ENCODE measurements around the gene TRIP10.
A peak's percentile ranks its signal among the peaks of the same experiment; 100 is the strongest.

TRIP10 gene

DNA sequence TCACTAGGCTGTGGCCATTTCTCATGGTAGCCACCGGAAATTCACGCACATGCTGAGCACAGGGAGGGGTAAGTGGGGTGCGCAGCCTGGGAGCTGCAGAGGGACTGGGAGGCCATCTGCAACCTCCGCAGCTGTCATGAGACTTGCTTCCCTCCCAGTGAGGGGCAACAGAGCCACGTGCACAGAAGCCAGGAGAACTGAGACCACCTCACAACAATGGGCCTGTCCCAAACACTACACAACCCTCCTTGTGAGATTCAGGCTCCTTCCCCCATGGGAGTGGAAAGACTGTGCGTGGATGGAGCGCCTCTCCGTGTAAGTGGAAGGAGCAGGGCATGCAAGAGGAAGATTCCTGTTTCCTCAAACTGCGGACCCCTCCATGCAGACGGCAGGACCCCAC lies 27.9 kb upstream of the TRIP10 start:
- no peak for DNase-seq (ENCODE audit: low spot score)

GRCh38 chr19:6712231-6712630 lies 27.2 kb upstream of the TRIP10 start:
- DNase-seq (ENCODE audit: low spot score) = no peak

DNA sequence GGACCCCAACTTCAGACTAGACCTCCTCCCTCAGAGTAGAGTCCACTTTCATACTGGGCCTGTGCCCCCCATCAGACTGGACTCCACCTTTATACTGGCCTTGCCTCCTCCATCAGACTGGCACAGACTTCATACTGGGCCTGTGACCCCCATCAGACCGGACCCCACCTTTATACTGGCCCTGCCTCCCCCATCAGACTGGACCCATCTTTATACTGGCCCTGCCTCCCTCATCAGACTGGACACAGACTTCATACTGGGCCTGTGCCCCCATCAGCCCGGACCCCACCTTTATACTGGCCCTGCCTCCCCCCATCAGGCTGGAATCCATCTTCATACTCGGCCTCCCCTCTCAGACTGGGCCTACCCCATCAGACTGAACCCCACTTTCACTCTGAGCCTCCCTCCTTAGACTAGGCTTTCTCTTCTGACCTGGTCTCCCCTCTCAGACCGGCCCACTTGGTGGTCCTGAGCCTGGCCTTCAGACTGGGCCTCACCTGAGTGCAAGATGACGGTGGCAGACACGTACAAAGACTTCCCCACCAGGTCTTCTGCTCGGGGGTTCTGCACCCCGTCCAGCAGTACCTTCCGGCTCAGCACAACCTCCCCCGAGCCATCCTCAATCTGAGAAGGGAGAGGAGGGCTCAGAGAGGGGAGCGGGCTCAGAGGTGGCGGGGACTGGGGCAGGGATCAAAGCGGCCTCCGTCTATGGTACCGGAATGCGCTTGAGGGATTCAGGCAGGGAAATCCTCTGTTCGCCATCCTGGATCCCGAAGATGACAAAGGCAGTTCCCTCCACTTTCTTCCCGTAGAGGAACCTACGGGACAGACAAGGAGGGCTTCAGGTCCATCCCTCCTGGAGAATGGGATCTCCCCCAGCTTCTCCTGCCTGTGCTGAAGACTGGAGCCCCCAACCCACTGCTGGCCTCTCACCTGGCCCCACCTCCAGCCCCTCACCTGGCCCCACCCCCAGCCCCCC lies 26.5 kb upstream of the TRIP10 start:
- DNase-seq (ENCODE audit: low spot score) = no peak

- no peak for DNase-seq (ENCODE audit: low spot score)
These were observed 25.4 kb upstream of the TRIP10 start for GRCh38 chr19:6713773-6714692.

- DNase-seq (ENCODE audit: low spot score) = no peak
These were observed 24.5 kb upstream of the TRIP10 start for GRCh38 chr19:6714749-6715555.

GRCh38 chr19:6716610-6716970 lies 22.9 kb upstream of the TRIP10 start:
- DNase-seq (ENCODE audit: low spot score) = no peak

- DNase-seq (ENCODE audit: low spot score) = no peak
These were observed 22.4 kb upstream of the TRIP10 start for GRCh38 chr19:6717036-6717435.

GRCh38 chr19:6717441-6717971 lies 22.0 kb upstream of the TRIP10 start:
- peak; percentile 39 for DNase-seq (ENCODE audit: low spot score)

DNA sequence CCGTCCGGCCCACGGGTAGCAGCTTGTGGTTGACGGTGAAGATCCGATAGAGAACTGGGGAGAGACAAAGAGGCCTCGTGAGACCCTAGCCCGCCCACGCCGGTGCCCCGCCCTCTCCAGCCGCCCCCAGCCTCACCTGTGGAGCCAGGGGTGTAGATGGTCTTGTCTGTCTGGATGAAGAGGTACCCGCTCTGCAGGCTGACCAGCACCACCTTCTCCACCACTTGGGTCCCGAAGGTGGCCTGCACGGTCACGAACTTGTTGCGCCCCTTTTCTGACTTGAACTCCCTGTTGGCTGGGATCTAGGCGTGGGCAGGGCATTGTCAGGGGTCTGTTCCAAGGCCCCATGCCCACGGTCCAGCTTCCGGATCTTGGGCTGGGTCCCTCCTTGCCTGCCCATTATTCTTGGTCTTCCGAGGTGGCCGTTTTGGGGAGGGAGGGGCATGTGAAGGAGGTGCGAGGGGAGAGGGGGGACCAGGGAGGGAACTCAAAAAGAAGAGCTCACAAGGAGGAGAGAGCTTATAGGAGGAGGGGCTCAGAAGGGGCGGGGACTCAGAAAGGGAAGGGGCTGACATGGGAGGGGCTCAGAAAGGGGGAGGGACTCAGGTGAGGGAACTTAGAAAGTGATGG lies 21.3 kb upstream of the TRIP10 start:
- no peak for DNase-seq (ENCODE audit: low spot score)

DNA sequence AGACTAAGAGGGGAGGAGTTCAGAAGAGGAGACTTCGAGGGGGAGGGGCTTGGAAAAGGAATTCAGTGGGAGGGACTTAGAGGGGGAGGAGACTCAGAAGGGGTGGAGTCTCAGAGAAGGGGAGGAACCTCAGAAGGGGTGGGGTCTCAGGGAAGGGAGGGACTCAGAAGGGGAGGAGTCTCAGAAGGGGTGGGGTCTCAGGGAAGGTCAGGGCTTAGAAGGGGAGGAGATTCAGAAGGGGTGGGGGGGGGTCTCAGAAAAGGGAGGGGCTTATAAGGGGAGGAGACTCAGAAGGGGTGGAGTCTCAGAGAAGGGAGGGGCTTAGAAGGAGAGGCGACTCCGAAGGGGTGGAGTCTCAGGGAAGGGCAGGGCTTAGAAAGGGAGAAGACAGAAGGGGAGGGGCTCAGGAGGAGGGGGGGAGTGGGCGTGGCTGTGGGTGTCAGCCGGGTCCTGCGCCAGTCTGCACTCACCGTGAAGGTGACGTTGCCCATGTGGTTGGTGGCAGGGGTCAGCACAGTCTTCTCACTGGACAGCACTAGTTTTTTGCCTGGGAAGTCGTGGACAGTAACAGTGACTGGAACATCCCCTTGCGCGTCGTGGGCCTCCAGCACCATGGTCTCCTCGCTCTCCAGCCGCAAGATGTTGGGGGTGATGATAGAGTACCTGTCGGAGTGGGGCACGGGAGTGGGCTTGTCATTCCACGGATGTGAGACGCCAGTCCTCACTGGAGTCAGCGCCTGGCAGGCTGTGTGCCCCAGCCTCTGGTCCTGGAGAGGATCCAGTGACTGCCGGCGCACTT lies 20.5 kb upstream of the TRIP10 start:
- DNase-seq (ENCODE audit: low spot score) = peak; percentile 95

GRCh38 chr19:6719540-6719861 lies 20.0 kb upstream of the TRIP10 start:
- DNase-seq (ENCODE audit: low spot score) = no peak

DNA sequence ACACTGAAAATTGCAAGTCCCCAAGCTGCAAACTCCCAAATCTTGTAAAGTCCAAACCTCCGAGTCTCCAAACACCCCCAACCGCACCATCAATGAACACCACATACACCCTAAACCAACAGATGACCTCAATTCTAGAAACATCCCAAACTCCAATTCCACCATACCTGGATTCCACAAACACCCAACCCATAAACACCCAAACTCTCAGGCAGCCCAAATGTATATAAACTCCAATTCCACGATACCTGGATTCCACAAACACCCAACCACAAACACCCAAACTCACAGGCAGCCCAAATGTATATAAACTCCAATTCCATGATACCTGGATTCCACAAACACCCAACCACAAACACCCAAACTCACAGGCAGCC lies 19.5 kb upstream of the TRIP10 start:
- no peak for DNase-seq (ENCODE audit: low spot score)

DNA sequence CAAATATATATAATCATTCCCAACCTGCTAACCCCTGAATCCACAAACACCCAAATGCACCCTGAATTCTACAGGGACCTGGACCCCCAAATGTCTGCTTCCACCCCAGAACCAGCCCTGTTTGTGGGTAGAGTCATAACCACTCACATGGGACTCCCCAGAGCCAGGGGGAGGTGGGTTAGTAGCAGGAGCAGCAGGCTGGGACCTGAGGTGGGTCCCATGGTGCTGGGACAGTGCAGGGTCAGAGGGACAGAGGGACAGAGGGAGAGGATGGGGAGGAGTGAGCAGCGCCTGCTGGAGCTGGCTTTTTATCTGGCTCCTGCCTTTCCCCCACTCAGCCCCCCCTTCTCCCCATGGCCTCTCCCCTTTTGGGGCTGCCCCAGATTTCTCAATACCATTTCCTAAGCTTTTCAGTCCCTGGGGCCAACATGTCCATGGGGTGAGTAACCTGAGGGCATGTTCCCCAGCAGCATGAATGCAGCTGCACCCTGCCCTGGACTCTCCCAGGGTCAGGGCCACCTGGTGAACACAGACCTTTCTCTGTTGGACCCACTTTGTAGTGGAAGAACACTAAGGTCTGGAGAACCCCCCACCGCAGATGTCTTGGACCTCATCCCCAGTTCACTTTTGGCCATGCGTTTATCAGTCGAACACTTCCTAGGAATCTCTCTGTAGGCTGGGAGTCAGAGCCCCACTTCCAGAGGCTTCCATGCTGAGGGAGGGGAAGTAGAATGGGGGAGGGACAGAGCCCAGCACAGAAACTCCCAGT lies 18.9 kb upstream of the TRIP10 start, which contains the start of gene C3:
Gene C3, minus strand, starts transcription at position 282 of the 769 bp plus-strand sequence. Its CDS starts 61 bp downstream, at position 221.
- no peak for DNase-seq (ENCODE audit: low spot score)

GRCh38 chr19:6721138-6721474 lies 18.4 kb upstream of the TRIP10 start:
- no peak for DNase-seq (ENCODE audit: low spot score)

DNA sequence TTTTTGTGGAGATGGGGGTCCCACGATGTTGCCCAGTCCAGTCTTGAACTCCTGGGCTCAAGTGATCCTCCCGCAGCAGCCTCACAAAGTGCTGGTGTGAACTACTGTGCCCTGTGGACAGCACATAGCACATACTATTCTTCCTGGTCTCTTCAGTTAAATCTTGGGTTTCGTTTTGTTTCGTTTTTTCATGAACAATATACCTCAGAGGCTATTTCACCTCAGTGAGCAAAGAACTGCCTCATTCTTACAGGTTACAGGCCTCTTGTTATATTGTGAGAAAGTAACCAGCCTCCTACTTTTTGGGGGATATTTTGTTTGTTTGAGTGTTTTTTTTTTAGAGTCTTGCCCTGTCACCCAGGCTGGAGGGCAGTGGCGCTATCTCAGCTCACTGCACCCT lies 17.7 kb upstream of the TRIP10 start:
- peak; percentile 49 for DNase-seq (ENCODE audit: low spot score)

DNA sequence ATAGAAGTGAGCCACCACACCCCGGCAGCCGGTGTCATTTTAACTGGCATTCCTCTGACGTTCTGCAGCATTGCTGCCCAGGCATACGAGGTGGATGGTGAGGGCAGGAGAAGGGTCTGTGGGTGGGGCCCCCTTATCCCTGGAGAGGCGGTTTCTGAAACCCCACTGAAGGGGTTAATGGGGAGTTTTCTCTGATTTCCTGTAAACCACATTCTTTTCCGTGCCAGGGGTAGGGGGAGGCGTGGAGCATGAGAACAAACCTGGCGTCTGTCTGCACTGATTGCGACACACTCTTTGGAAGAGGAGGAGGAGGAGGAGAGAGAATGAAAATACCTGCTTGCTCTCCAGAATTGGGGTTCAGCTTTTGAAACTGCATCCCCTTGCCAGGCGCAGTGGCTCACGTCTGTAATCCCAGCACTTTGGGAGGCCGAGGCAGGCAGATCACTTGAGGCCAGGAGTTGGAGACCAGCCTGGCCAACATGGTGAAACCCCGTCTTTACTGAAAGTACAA lies 16.3 kb upstream of the TRIP10 start:
- DNase-seq (ENCODE audit: low spot score) = no peak

DNA sequence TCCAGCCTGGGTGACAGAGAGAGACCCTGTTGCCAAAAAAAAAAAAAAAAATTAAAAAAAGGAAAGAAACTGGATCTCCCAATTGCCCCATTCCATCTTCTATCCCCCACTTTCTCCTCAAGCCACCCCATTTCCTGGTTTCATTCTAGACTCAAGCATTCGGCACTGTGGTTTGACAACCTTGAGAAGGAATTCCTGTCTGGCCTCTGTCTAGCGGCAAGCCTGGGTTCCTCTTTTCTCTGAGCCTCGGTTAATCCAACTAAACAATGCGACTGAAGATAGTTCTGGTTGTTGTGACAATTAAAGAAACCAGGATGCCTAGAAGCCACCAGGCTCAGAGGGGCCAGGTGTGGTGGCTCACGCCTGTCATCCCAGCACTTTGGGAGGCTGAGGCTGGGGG lies 15.7 kb upstream of the TRIP10 start:
- DNase-seq (ENCODE audit: low spot score) = no peak

- no peak for DNase-seq (ENCODE audit: low spot score)
These were observed 14.6 kb upstream of the TRIP10 start for GRCh38 chr19:6724631-6725492.
